ENCODE data around the gene OGFRL1.

OGFRL1 gene

DNA sequence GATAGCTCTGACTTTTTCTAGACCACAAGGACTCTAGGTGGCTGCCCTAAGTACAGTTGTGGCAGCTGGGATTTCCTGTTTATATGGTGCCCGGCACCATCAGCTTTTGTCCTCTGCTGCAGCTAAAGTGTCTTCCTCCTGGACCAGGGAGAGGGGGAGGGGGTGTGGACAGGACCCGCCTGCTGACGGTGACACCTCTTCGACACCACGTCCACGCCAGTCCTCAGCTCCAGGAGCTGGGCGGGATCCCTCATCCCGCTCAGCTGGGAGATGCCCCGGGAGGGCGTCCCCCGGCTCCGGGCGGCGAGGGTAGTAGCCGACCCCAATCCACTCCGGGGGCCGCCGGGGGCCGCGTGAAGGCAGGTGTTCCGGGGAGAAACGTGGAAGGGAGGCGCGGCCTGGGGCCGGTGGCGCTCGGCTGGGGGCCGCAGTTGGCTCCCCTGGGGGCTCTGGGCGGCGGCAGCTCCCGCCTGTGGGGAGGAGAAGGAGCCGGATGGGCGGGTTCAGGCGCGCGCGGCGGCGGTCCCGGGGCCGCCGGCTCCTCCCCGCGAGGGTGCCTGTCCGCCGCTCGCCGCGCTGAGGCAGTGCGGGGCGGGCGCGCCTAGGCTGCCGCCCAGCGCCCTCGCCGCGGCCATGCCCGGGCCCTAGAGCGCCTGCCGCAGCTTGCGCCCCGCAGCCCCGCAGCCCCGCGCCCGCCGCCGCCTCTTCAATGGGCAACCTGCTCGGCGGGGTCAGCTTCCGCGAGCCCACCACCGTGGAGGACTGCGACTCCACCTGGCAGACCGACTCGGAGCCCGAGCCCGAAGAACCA lies at the start of gene OGFRL1:
Gene OGFRL1, plus strand, starts transcription at position 584 of the 811 bp plus-strand sequence. Its CDS starts 126 bp downstream, at position 710.
- TF ChIP-seq, protein P1, sequence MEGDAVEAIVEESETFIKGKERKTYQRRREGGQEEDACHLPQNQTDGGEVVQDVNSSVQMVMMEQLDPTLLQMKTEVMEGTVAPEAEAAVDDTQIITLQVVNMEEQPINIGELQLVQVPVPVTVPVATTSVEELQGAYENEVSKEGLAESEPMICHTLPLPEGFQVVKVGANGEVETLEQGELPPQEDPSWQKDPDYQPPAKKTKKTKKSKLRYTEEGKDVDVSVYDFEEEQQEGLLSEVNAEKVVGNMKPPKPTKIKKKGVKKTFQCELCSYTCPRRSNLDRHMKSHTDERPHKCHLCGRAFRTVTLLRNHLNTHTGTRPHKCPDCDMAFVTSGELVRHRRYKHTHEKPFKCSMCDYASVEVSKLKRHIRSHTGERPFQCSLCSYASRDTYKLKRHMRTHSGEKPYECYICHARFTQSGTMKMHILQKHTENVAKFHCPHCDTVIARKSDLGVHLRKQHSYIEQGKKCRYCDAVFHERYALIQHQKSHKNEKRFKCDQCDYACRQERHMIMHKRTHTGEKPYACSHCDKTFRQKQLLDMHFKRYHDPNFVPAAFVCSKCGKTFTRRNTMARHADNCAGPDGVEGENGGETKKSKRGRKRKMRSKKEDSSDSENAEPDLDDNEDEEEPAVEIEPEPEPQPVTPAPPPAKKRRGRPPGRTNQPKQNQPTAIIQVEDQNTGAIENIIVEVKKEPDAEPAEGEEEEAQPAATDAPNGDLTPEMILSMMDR (IDR thresholded peaks at IDR 0.05) = peak; percentile 63
- TF ChIP-seq ZFX (IDR thresholded peaks at IDR 0.05; ENCODE audit: borderline replicate concordance) = no peak
- H3K27ac ChIP-seq = peak within 1 kb of the TSS; percentile 65

DNA sequence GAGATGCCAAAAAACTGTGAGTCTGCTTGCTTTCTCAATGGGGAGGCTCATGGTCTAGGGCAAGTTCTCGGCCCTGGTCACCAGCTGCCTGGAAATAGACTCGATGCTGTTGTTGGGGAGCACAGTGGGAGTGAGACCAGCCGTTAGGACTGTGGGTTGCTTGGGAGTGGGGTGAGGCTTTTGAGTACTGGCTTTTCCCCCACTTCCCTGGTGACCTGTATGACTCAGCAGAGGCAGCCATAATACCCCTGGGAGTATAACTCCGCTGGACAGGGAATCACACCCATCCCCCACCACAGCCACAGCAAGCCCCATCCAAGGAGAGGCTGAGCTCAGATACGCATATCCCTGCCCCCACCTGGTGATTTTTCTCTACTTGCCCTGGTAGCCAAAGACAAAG lies 48.9 kb upstream of the OGFRL1 start:
- TF ChIP-seq ZFX (IDR thresholded peaks at IDR 0.05; ENCODE audit: borderline replicate concordance) = no peak
- TF ChIP-seq, protein P1 (IDR thresholded peaks at IDR 0.05) = no peak
- H3K27ac ChIP-seq = no peak overlapping the region

DNA sequence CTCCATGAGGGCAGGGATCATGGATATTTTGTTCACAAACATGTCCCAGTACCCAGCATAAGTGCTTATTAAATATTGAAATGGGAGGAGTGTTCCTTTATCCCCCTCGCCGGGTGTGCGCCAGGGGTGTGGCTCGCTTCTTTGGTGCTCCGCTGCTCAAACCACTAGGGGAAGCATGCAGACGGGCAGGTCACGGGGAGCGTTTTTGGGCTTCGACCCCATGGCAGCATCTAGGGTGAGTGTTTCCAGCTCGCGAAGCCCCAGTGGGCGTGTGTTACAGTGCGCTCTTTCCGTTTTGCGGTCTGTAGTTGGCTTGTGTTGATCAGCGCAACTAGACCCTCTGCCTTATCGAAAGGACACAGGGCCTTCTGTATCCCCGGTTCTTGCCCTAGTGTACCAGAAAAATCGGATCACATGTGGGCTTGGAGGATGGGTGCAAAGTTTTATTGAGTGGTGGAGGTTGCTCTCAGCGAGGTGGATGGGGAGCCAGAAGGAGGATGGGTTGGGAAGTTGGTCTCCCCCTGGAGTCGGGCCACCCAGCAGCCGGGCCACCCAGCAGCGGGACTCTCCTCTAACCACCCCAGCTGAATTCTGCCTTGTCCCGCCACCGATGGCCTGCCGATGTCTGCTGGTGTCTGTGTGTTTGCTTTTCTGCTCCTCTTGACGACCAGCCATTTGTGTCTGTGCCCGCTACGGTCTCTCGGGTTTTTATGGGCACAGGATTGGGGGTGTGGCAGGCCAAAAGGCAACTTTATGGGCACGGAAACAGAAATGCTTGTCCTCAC lies 43.2 kb upstream of the OGFRL1 start:
- no peak overlapping the region for H3K27ac ChIP-seq
- TF ChIP-seq ZFX (IDR thresholded peaks at IDR 0.05; ENCODE audit: borderline replicate concordance) = no peak
- TF ChIP-seq, protein P1 (IDR thresholded peaks at IDR 0.05) = no peak

DNA sequence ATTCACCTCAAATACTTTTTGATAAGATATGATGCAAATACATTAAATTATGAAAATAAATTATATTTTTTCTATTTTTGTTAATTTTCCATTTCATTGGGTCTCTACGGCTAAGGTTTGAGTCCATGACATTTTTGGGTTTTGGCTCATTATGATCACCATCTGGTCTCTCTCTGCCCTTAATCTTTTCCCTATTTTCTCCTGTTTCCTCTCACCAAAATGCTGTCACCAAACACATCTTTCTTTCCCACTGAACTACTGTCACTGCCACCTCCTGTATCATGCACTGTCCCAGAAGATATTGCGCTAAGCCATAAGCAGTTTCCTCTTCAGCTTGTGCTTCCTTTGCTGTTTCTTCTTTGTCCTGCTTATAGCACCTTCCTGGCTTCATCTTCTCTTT lies 42.0 kb upstream of the OGFRL1 start:
- H3K27ac ChIP-seq = no peak overlapping the region
- TF ChIP-seq, protein P1 (IDR thresholded peaks at IDR 0.05) = no peak
- no peak for TF ChIP-seq ZFX (IDR thresholded peaks at IDR 0.05; ENCODE audit: borderline replicate concordance)

DNA sequence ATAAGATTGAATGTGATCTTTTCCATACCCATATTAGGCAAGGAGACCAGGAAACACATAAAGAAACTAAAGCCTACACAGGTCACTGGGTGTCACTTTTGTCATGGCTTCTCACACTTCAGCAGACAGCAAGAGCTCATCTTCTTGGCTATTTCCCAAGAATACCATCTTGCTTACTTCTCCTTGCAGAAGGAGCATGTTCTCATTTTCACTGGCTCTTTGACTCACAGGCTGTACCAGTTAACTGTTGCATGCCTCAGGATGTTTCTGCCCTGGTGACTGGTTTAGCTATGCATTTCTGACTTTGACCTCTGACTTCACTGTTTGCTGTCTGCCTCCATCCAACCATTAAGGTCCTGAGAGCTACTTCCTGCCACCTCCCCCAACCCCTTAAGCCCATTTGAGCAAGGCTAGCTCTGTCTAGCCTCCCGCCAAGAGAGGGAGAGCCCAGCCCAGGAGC lies 40.3 kb upstream of the OGFRL1 start:
- no peak overlapping the region for H3K27ac ChIP-seq
- TF ChIP-seq, protein P1 (IDR thresholded peaks at IDR 0.05) = no peak
- no peak for TF ChIP-seq ZFX (IDR thresholded peaks at IDR 0.05; ENCODE audit: borderline replicate concordance)

DNA sequence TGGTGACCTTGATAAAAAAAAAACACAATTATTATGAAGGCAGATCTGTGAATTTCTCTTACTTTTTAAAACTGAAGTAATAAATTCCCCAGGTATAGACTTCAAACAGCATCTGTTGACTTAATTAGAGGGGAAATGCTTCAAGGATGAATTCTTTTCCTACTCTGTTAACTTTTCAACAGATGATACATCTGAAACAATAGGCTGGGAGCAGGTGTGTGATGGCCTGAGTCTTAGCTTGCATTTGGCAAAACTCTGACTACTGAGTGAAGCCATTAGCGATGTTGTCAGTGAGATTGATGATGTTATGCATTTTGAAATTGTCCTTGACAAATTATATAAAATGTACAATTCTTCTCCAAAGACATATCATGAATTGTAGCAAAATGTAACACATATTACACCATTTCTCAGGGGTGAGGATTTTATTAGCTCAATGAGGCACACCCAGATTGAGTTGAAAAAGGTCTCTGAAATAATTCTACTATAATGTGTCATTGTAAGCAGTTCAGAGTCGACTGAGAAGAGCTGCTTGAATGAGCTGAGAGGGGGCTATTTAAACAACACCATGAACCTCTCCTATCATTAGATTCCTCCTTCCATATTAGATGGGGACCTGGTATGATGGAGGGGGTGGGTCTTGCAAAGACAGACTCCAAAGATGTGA lies 39.6 kb upstream of the OGFRL1 start:
- no peak overlapping the region for H3K27ac ChIP-seq
- TF ChIP-seq, protein P1 (IDR thresholded peaks at IDR 0.05) = no peak
- TF ChIP-seq ZFX (IDR thresholded peaks at IDR 0.05; ENCODE audit: borderline replicate concordance) = no peak

Data from 22Rv1 (cell line).